ENCODE measurements around the gene PPP1R14C.

The PPP1R14C gene

DNA sequence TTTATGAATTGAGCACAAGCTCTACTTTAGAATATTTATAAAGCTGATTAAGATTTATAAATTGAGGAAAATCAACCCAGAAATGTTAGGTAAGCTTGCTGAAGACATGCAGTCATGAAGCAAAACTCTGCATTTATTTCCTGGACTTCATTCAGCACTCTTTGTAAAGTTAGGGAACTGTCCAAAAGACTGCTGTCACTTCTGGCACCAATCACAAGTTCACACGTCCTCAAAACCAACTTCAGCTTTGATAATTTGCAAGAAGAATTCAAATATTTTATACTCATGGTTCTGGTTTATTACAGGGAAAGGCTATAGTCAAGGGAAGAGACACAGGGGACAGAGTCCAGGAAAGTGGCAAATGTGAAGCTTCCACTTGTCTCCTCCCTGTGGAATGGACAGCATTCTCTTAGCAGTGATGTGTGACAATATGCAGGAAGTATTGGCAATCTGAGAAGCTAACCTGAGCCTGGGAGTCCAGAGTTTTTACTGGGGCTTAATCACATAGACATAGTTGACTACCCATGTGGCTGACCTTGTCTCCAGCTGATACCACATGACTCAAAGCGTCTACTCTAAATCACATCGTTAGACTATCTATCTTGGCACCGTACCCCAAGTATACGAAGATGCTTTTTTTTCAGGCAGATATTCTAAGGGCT, 85.4 kb downstream of the PPP1R14C start:
- TF ChIP-seq, protein P1, sequence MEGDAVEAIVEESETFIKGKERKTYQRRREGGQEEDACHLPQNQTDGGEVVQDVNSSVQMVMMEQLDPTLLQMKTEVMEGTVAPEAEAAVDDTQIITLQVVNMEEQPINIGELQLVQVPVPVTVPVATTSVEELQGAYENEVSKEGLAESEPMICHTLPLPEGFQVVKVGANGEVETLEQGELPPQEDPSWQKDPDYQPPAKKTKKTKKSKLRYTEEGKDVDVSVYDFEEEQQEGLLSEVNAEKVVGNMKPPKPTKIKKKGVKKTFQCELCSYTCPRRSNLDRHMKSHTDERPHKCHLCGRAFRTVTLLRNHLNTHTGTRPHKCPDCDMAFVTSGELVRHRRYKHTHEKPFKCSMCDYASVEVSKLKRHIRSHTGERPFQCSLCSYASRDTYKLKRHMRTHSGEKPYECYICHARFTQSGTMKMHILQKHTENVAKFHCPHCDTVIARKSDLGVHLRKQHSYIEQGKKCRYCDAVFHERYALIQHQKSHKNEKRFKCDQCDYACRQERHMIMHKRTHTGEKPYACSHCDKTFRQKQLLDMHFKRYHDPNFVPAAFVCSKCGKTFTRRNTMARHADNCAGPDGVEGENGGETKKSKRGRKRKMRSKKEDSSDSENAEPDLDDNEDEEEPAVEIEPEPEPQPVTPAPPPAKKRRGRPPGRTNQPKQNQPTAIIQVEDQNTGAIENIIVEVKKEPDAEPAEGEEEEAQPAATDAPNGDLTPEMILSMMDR (IDR thresholded peaks at IDR 0.05; ENCODE audit: insufficient read depth, low read length, poor library complexity, severe bottlenecking), result no peak
- no peak for DNase-seq (ENCODE audit: extremely low read depth, insufficient read length)
- no peaks in the 10 kb centered on the region; the same call in 1 of the 2 replicates for H3K27me3 ChIP-seq (replicated peaks; ENCODE audit: control insufficient read depth, insufficient read depth, low read length)

GRCh38 chr6:150229436-150230163, 86.8 kb downstream of the PPP1R14C start:
- no peak overlapping the region for H3K4me3 ChIP-seq (replicated peaks; ENCODE audit: low read depth, low read length)
- H3K36me3 ChIP-seq (ENCODE audit: control insufficient read depth, insufficient read depth, low read length), result no peaks in the 10 kb centered on the region
- DNase-seq (ENCODE audit: extremely low read depth, insufficient read length), result no peak
- no peaks in the 10 kb centered on the region; the same call in 1 of the 2 replicates for H3K27me3 ChIP-seq (replicated peaks; ENCODE audit: control insufficient read depth, insufficient read depth, low read length)
- TF ChIP-seq, protein P1 (IDR thresholded peaks at IDR 0.05; ENCODE audit: insufficient read depth, low read length, poor library complexity, severe bottlenecking), result no peak

More for the DNA sequence above, 85.4 kb downstream of the PPP1R14C start:
- no peaks in the 10 kb centered on the region for H3K36me3 ChIP-seq (ENCODE audit: control insufficient read depth, insufficient read depth, low read length)
- H3K4me3 ChIP-seq (replicated peaks; ENCODE audit: low read depth, low read length), result no peak overlapping the region

DNA sequence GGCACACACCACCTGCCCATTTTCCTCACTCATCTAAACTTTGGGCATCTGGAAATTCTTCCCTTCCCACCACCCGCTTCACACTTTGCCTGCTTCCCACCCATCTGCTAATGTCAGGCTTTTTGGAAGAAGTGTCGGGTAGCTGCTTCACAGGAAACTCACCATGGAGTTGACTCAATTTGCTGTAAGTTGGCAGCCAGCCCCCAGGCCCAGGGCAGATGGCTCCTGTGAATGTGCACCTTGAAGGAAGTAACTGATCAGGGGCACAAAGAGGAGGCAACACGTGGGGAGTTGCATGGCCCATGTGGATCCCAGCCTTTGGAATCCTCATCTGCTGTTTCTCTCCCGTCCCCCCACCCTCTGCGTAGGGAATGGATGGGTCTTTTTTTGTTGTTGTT, 87.3 kb downstream of the PPP1R14C start:
- no peak for DNase-seq (ENCODE audit: extremely low read depth, insufficient read length)
- H3K27me3 ChIP-seq (replicated peaks; ENCODE audit: control insufficient read depth, insufficient read depth, low read length), result no peaks in the 10 kb centered on the region; the same call in 1 of the 2 replicates
- no peak overlapping the region for H3K4me3 ChIP-seq (replicated peaks; ENCODE audit: low read depth, low read length)
- TF ChIP-seq, protein P1 (IDR thresholded peaks at IDR 0.05; ENCODE audit: insufficient read depth, low read length, poor library complexity, severe bottlenecking), result no peak
- H3K36me3 ChIP-seq (ENCODE audit: control insufficient read depth, insufficient read depth, low read length), result no peaks in the 10 kb centered on the region

DNA sequence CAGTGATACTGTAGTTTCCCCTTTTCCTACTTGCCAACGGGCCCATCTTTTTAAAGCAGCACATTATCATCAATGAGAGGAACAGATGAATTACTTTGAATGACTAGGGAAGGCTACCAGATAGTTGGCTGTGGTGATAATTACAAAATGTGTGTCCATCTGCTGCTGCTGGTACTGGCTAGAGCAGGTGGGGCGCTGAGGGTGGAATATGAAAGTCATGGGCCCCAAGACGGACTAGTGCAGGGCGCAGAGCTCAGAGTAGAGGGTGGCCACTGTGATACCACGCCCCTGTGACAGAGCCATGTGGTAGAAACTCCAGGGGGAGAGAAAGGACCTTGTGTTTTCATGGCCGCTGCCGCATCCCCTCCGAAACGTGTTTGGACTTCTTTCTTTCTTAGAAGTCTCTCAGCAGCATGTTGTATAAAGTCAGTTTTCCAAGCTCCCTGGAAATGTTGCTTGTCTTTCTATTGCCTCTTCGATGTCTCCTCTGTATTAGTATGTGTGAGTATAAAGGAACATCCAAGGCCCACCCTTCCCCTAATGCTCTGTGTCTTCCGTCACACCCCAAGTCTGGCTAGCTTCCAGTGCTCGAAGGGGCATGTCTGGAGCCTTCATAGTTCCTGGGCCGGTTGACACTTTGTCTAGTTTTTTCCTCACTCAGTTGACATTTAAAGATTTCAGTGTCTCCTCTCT, 88.1 kb downstream of the PPP1R14C start:
- Histone ChIP-seq H3K4me3 (replicated peaks; ENCODE audit: low read depth, low read length) (no peak overlapping the region), H3K27me3 (replicated peaks; ENCODE audit: control insufficient read depth, insufficient read depth, low read length) (no peaks in the 10 kb centered on the region; the same call in 1 of the 2 replicates), H3K36me3 (ENCODE audit: control insufficient read depth, insufficient read depth, low read length) (no peaks in the 10 kb centered on the region)
- DNase-seq (ENCODE audit: extremely low read depth, insufficient read length), result no peak
- TF ChIP-seq, protein P1 (IDR thresholded peaks at IDR 0.05; ENCODE audit: insufficient read depth, low read length, poor library complexity, severe bottlenecking), result no peak

GRCh38 chr6:150231525-150231850, 88.6 kb downstream of the PPP1R14C start:
- DNase-seq (ENCODE audit: extremely low read depth, insufficient read length), result no peak
- Histone ChIP-seq H3K36me3 (ENCODE audit: control insufficient read depth, insufficient read depth, low read length) (no peaks in the 10 kb centered on the region), H3K4me3 (replicated peaks; ENCODE audit: low read depth, low read length) (no peak overlapping the region), H3K27me3 (replicated peaks; ENCODE audit: control insufficient read depth, insufficient read depth, low read length) (no peaks in the 10 kb centered on the region; the same call in 1 of the 2 replicates)
- TF ChIP-seq, protein P1 (IDR thresholded peaks at IDR 0.05; ENCODE audit: insufficient read depth, low read length, poor library complexity, severe bottlenecking), result no peak
